EL (cell line): ENCODE data around the gene TMEM123.
"Not testable (repeated sequence)": the region's sequence is repeated elsewhere in the genome, so short reads cannot be mapped to it uniquely, and the experiment has no call there.

ENCODE experiments used
- DNase-seq: peaks from one replicate; pipeline ENCODE4 v3.0.0-alpha.2; 2016

Gene TMEM123

DNA sequence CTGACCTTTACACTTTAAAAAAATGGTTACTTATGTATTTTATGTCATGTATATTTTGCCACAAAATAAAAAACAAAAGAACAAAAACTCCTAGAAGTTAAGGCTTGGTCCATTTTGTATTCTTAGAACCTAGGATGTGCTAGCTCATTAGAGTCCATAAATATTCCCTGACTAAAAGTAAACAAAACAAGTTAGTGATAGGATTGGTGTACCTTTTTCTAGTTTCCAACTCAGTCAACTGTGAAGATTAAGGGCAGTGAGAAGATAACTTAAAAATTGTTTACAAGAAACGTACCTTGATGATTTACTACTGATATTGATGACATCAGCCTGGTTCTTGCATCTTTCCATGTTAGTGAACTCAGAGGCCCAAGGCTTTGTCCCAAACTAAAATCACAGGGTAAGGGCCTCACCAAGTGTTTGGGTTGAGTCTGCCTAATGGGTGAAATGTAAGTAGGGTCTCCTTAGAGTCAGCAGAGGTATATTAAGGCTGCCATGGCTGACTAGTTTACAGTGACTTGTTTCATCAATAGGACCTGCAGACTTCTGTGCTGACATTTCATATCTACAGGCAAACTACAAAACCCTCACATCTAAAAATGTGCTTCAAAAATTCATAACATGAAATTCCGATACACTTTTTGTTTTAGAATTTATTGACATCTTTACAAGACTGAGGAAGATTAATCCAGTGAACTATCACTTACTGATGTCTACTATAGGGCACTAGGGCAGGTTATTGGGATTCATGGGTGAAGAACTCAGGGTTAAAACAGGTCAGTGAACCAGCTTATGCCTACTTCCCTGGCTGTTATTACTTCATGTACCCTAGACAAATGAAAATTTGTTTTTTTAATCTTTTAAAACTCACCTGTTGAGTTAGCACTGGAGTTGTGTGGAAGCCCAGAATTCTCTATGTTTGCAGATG is 4.4 kb downstream of the TMEM123 start:
- no peak for DNase-seq

- DNase-seq = no peak
Measured at GRCh38 chr11:102447193-102447592, 5.4 kb downstream of the TMEM123 start.

DNA sequence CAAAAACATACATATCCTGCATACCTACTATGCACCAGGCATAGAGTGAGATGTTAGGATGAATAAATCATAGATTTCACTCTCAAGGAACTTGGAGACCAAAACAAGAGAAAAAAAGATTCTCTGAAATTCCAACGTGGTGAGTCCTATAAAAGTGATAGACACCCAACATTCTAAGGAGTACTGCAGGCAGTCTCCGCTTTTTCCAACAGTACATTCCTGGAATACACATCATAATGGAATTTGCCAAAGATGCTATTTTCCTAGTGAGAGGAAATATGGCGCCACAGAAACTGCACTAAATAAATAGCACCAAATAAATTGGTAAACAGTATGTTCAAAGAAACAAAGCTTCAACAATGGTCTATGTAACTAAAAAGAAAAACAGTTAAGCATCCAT is 6.0 kb downstream of the TMEM123 start:
- peak; percentile 92 for DNase-seq

DNA sequence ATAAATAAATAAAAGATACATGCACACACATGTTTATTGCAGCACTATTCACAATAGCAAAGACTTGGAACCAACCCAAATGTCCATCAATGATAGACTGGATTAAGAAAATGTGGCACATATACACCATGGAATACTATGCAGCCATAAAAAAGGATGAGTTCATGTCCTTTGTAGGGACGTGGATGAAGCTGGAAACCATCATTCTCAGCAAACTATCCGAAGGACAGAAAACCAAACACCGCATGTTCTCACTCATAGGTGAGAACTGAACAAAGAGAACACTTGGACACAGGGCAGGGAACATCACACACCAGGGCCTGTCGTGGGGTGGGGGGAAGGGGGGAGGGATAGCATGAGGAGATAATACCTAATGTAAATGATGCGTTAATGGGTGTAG is 7.9 kb downstream of the TMEM123 start:
- DNase-seq = not testable (repeated sequence)

- DNase-seq = not testable (repeated sequence)
Measured at GRCh38 chr11:102444142-102444541, 8.4 kb downstream of the TMEM123 start.

DNA sequence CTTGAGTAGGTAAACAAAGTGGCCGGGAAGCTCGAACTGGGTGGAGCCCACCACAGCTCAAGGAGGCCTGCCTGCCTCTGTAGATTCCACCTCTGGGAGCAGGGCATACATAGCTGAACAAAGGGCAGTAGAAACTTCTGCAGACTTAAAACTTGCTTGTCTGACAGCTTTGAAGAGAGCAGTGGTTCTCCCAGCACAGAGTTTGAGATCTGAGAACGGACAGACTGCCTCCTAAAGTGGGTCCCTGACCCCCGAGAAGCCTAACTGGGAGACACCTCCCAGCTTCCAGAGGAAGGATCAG is 13.6 kb downstream of the TMEM123 start:
- not testable (repeated sequence) for DNase-seq

GRCh38 chr11:102438311-102439062 is 14.1 kb downstream of the TMEM123 start:
- no peak for DNase-seq

- DNase-seq = no peak
Measured at GRCh38 chr11:102437727-102438126, 14.8 kb downstream of the TMEM123 start.

- no peak for DNase-seq
Measured at GRCh38 chr11:102436976-102437375, 15.6 kb downstream of the TMEM123 start.

GRCh38 chr11:102436561-102436960 is 16.0 kb downstream of the TMEM123 start:
- DNase-seq = peak; percentile 55

- DNase-seq = no peak
Measured at GRCh38 chr11:102435688-102436087, 16.9 kb downstream of the TMEM123 start.

DNA sequence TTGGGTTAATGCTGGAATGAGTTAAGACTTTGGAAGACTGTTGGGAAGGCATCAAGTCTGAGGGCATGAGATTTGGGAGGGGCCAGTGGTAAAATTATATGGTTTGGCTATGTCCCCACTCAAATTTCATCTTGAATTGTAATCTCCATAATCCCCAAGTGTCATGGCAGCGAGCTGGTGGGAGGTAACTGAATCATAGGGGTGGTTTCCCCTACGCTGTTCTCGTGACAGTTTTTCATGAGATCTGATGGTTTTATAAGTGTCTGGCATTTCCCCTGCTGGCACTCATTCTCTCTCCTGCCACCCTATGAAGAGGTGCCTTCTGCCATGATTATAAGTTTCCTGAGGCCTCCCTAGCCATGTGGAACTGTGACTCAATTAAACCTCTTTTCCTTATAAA is 19.0 kb downstream of the TMEM123 start:
- not testable (repeated sequence) for DNase-seq

- DNase-seq = not testable (repeated sequence)
Measured at GRCh38 chr11:102432560-102432959, 20.0 kb downstream of the TMEM123 start.

DNA sequence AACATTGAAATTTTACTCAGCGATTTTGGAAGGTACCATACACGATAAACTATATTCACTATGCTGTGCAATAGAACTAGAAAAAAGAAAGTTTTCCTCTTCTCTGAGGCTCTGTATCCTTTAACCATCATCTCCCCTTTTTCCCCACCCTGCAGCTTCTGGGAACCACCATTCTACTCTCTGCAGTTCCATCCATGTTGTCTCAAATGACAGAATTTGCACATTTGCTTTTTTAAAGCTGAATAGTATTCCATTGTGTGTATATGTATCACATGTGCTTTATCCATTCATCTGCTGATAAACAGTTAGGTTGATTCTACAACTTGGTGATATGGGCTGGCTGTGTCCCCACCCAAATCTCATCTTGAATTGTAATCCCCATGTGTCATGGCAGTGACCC is 21.2 kb downstream of the TMEM123 start:
- no peak for DNase-seq

GRCh38 chr11:102430158-102430836 is 22.3 kb downstream of the TMEM123 start:
- peak; percentile 44 for DNase-seq

- no peak for DNase-seq
Measured at GRCh38 chr11:102429691-102430090, 22.9 kb downstream of the TMEM123 start.

- DNase-seq = no peak
Measured at GRCh38 chr11:102429226-102429625, 23.3 kb downstream of the TMEM123 start.

DNA sequence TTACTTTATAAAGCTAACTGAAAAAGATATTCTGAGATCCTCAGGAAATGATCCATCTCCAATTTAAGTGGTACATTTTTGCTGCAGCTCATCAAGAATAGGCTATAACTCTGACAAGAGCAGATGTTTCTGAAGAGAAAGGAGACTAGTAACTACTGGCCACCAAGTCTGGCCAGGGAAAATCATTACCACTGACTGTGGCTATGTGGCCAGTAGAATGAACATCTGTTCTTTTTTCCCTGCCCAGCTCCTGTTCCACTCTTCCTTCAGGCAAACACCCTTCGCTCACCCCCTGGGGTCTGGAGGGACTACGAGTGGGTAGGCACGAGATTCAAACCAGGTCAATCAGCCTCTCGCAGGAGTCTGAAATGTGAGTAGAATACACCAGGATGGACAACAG is 23.9 kb downstream of the TMEM123 start:
- DNase-seq = no peak

- no peak for DNase-seq
Measured at GRCh38 chr11:102427068-102427467, 25.5 kb downstream of the TMEM123 start.

DNA sequence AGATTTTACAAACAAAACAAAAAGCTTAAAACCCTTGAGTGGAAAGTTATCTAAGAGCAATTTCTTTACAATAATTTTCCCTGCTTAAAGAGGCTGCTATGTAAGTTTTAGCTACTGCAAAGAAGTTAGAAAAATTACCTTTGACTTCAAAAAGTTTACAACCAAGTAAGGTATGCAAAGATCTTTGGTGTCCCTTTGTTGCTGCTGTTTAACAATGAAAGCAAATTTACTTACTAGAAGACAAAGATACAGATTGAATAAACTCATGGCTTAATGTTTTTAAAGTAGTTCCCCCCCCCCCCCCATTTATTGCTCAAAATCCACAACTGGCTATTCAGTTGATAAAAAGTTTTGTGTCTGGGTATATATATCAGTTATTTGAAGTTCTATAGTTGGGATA is 26.0 kb downstream of the TMEM123 start:
- DNase-seq = no peak

DNA sequence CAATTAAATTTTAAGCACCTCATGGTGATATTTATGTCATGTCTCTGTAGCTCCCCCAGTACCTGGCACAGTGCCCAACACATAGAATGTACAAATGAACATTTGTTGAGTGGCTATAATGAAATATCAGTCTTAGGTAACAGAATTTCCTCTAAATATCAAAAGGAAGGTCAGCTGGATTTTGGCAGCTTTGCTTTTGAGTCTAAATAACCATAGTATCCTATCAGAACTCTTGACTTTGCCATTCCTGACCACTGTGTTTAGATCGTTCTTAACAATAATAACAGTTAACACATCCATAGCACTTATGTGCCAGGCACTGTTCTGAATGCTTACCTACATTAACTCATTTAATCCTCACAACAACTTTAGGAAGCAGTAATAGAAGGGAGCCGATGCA is 26.6 kb downstream of the TMEM123 start:
- DNase-seq = no peak

DNA sequence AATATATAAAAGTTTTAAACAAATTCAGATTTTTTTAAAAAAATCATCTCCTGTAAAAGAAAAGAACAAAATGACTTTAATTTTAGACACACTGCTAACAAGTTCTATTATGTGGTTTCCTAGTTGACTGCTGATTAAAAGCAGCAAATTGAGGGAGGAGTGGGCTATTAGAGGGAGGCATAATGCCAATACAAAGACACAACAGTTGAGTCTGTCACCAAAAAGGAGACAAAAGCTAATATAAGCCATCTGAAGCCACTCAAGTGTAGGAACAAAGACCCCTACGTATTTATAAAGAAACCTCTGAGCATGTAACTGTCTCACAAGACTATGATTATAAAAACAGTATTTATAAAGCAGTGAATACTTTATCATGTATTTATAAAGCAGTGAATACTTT is 28.6 kb downstream of the TMEM123 start:
- no peak for DNase-seq
